ENCODE results near the gene TCEAL3. TPM values are rescaled to one million over a fixed set of nuclear protein-coding genes. Genes with fewer than 3 reads are reported as not detected.

Gene TCEAL3
- polyA plus RNA-seq, 1 donor from 2014 or later: 42.5 TPM

DNA sequence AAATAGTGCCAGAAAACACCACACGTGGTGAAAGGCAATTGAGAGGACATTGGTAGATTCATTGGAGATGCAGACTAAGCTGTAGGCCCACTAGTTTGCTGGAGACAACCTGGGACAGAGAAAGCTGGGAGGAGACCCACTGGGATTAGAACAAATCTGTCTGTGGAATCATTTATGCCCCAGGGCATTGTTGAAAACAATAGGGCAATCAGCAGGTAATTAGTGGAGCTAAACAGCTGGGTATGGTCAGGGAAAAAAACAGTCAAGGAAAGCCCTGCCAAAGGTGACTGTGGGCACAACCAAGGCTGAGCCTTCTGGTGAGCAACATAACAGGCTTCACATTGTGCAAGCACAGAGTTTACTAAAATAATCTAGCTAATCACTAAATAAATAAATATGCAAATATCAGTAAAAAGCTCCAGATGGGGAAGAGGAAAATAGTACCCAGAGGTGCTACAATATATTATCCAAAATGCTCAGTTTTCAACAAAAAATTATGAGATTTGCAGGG is 9.0 kb downstream of the TCEAL3 start:
- Histone ChIP-seq H4K20me1 (ENCODE audit: insufficient read depth) (no peaks in the 10 kb centered on the region), H3K4me2 (ENCODE audit: low read length) (no peak overlapping the region), H3K27me3 (ENCODE audit: insufficient read depth, low read depth, low read length) (no peaks in the 10 kb centered on the region), H3K36me3 (ENCODE audit: insufficient read depth, low read length) (no peaks in the 10 kb centered on the region), H3K9me2 (ENCODE audit: insufficient read depth, low read length) (no peaks in the 10 kb centered on the region), H3K9ac (ENCODE audit: low read length) (no peak overlapping the region), H3K27ac (ENCODE audit: low read length) (no peak overlapping the region), H2AFZ (ENCODE audit: low read depth, low read length) (no peak overlapping the region), H3K79me2 (replicated peaks; ENCODE audit: insufficient read depth, low read length) (no peaks in the 10 kb centered on the region), H3K4me3 (ENCODE audit: low read length) (no peak overlapping the region), H3F3A (ENCODE audit: insufficient read depth, low read length, poor library complexity, severe bottlenecking) (no peaks in the 10 kb centered on the region), H3K9me3 (ENCODE audit: low read length) (no peaks in the 10 kb centered on the region)
- no peak for TF ChIP-seq MXI1 (conservative IDR thresholded peaks at IDR 0.05; ENCODE audit: poor library complexity, severe bottlenecking)
- TF ChIP-seq RAD21 (conservative IDR thresholded peaks at IDR 0.05): no peak
- no peak for TF ChIP-seq EZH2 (IDR thresholded peaks at IDR 0.05; ENCODE audit: borderline replicate concordance, insufficient read depth, low read length, poor library complexity, severe bottlenecking)
- no peak for TF ChIP-seq CTCF (IDR thresholded peaks at IDR 0.05; ENCODE audit: poor library complexity, severe bottlenecking)
- TF ChIP-seq, protein P1, sequence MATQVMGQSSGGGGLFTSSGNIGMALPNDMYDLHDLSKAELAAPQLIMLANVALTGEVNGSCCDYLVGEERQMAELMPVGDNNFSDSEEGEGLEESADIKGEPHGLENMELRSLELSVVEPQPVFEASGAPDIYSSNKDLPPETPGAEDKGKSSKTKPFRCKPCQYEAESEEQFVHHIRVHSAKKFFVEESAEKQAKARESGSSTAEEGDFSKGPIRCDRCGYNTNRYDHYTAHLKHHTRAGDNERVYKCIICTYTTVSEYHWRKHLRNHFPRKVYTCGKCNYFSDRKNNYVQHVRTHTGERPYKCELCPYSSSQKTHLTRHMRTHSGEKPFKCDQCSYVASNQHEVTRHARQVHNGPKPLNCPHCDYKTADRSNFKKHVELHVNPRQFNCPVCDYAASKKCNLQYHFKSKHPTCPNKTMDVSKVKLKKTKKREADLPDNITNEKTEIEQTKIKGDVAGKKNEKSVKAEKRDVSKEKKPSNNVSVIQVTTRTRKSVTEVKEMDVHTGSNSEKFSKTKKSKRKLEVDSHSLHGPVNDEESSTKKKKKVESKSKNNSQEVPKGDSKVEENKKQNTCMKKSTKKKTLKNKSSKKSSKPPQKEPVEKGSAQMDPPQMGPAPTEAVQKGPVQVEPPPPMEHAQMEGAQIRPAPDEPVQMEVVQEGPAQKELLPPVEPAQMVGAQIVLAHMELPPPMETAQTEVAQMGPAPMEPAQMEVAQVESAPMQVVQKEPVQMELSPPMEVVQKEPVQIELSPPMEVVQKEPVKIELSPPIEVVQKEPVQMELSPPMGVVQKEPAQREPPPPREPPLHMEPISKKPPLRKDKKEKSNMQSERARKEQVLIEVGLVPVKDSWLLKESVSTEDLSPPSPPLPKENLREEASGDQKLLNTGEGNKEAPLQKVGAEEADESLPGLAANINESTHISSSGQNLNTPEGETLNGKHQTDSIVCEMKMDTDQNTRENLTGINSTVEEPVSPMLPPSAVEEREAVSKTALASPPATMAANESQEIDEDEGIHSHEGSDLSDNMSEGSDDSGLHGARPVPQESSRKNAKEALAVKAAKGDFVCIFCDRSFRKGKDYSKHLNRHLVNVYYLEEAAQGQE (IDR thresholded peaks at IDR 0.05; ENCODE audit: borderline replicate concordance): no peak
- no peak for TF ChIP-seq TAF1 (IDR thresholded peaks at IDR 0.05; ENCODE audit: low read depth)
- TF ChIP-seq EP300 (conservative IDR thresholded peaks at IDR 0.05; ENCODE audit: poor library complexity, severe bottlenecking): no peak
- TF ChIP-seq POLR2AphosphoS5 (IDR thresholded peaks at IDR 0.05): no peak
- TF ChIP-seq SMC3 (conservative IDR thresholded peaks at IDR 0.05; ENCODE audit: poor library complexity): no peak

- Histone ChIP-seq H3K4me3 (ENCODE audit: low read length) (no peak overlapping the region), H3F3A (ENCODE audit: insufficient read depth, low read length, poor library complexity, severe bottlenecking) (no peaks in the 10 kb centered on the region), H3K9me3 (ENCODE audit: low read length) (no peaks in the 10 kb centered on the region), H4K20me1 (ENCODE audit: insufficient read depth) (no peaks in the 10 kb centered on the region), H3K79me2 (replicated peaks; ENCODE audit: insufficient read depth, low read length) (peaks cover 6% of the 10 kb centered on the region), H3K36me3 (ENCODE audit: insufficient read depth, low read length) (no peaks in the 10 kb centered on the region), H2AFZ (ENCODE audit: low read depth, low read length) (no peak overlapping the region), H3K9ac (ENCODE audit: low read length) (no peak overlapping the region), H3K4me2 (ENCODE audit: low read length) (no peak overlapping the region), H3K9me2 (ENCODE audit: insufficient read depth, low read length) (no peaks in the 10 kb centered on the region), H3K27me3 (ENCODE audit: insufficient read depth, low read depth, low read length) (no peaks in the 10 kb centered on the region), H3K27ac (ENCODE audit: low read length) (no peak overlapping the region)
- no peak for TF ChIP-seq POLR2AphosphoS5 (IDR thresholded peaks at IDR 0.05)
- no peak for TF ChIP-seq TAF1 (IDR thresholded peaks at IDR 0.05; ENCODE audit: low read depth)
- TF ChIP-seq, protein P1 (IDR thresholded peaks at IDR 0.05; ENCODE audit: borderline replicate concordance): no peak
- TF ChIP-seq CTCF (IDR thresholded peaks at IDR 0.05; ENCODE audit: poor library complexity, severe bottlenecking): no peak
- no peak for TF ChIP-seq EP300 (conservative IDR thresholded peaks at IDR 0.05; ENCODE audit: poor library complexity, severe bottlenecking)
- no peak for TF ChIP-seq SMC3 (conservative IDR thresholded peaks at IDR 0.05; ENCODE audit: poor library complexity)
- TF ChIP-seq RAD21 (conservative IDR thresholded peaks at IDR 0.05): no peak
- TF ChIP-seq EZH2 (IDR thresholded peaks at IDR 0.05; ENCODE audit: borderline replicate concordance, insufficient read depth, low read length, poor library complexity, severe bottlenecking): no peak
- no peak for TF ChIP-seq MXI1 (conservative IDR thresholded peaks at IDR 0.05; ENCODE audit: poor library complexity, severe bottlenecking)
Measured at GRCh38 chrX:103624111-103624510, 16.3 kb downstream of the TCEAL3 start.
